DMS53 treated with DMSO at 0.1 percent for 48 hours (cell line): Measurements from ENCODE around the gene NEK10.
A peak's percentile ranks its signal among the peaks of the same experiment; 100 is the strongest.
"Not testable (repeated sequence)": the region's sequence is repeated elsewhere in the genome, so short reads cannot be mapped to it uniquely, and the experiment has no call there.

Experiments used
- DNase-seq: peaks from one replicate; lab custom pipeline; 2025; ENCODE audit not compliant: unreplicated experiment; lab: John Stamatoyannopoulos, UW

Gene NEK10

GRCh38 chr3:27368831-27369607 is at the start of gene NEK10:
Gene NEK10, minus strand, starts transcription at chr3:27369383. Its CDS starts 16,501 bp downstream, at chr3:27352882.
- peak; percentile 65 for DNase-seq

DNA sequence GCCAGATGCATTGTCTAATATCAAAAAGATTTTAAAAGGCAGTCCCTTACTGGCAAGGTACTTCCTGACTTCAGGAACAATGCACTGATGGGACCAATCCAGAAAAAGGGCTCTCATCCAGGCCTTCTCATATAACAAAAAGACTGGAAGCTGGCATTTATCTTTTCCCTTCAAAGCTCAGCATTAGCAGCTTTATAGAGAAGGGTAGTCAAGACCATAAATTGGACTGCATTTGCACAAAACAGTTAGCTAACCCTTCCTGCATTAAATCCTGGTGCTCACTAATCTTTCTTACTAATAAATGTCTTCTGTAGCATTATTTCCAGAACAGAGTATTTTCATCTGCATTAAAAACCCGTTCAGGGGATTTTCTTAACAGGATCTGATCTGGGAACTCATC is 46.0 kb upstream of the NEK10 start:
- DNase-seq, result no peak

DNA sequence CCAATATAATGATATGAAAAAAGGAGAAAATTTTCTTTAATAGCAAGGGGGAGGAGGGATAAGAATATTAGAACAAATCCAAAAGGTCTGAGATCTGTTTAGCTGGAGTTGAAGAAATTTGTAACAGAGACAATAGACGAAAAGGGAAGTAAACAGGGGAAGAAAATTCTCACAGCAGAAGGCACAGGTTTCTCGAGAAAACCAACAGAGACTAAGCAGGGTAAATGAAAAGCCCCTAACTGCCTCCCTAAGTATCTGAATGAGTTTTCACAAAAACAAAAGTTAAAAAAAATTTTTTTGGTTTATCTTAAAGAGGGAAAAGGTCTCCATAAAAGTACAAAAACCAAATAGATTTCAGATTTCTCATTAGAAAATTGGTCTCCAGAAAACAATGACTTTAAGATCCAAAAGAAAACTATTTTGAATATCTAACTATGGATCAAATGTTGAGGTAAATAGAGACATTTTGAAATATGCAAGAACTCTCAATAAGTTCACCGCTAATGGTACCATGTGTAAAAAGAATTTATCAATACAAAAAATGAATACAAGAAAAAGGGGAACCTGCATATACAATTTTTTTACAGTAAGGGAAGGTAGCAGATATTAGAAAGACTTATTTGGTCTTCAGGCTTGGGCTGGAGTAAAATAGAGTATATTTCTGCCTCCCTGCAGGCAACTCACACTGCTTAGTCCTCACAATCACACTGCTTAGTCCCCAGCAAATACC is 23.9 kb upstream of the NEK10 start:
- no peak for DNase-seq

DNA sequence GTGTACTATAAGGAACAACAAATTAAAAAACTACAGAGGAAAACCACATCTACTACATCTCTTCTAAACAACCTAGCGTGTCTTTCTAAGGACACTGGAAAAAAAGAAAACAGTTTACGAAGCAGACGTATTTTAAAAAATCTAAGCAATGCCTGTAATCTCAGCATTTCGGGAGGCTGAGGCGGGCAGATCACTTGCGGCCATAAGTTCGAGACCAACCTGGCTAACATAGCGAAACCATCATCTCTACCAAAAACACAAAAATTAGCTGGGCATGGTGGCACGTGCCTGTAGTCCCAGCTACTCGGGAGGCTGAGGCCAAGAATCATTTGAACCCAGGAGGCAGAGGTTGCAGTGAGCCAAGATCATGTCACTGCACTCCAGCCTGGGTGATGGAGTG is 23.2 kb upstream of the NEK10 start:
- DNase-seq, result not testable (repeated sequence)

DNA sequence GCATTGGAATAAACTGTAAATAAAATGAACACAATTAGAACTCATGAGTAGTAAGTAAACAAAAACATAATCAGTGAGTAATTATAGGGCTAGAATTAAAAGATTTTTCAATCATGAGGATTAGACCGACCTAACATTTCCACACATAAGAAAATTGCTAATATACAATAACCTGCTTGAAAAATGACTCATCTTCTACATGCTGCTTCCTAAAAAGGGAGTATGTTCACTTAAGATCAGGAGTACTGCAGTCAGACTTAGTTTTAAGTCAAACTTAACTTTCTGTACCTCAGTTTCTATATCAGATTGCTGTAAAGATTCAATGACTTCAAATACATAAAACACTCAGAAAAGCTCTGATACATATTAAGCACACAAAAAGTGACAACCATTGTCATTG is 22.6 kb upstream of the NEK10 start:
- no peak for DNase-seq

DNA sequence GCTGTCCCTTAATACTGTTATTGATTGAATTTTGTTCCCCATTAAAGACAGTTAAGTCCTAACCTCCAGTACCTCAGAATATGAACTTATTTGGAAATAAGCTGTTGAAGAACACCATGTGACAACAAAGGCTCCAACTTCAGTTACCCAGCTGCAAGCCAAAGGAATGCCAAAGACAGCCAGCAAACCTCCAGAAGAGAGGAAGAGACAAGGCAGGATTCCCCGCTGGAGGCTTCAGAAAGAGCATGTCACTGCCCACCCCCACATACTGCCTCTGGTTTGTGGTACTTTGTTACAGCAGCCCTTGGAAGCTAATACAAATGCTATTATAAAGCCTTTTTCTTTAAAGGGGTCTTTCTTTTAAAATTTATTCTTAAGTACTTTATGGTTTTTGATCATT is 18.4 kb upstream of the NEK10 start:
- DNase-seq, result no peak

- no peak for DNase-seq
These were observed 16.3 kb upstream of the NEK10 start for GRCh38 chr3:27385504-27385903.

DNA sequence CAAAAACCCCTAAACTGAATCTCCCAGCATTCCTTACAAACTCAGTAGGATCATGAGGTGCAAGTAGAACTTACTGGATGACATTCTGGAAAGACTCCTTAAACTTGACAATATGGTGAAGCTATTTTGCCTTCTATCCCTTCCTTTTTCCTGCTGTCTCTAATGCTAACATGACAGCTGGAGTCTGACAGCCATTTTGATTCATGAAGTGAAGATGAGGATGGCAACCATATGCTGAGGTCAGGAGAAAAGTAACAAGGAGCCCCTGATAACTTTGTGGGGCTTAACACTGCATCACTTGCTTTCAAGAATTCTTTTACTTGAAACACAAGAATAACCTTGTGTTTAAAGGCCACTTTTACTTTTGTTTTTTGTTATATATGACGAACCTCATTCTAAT is 15.0 kb upstream of the NEK10 start:
- DNase-seq, result no peak

DNA sequence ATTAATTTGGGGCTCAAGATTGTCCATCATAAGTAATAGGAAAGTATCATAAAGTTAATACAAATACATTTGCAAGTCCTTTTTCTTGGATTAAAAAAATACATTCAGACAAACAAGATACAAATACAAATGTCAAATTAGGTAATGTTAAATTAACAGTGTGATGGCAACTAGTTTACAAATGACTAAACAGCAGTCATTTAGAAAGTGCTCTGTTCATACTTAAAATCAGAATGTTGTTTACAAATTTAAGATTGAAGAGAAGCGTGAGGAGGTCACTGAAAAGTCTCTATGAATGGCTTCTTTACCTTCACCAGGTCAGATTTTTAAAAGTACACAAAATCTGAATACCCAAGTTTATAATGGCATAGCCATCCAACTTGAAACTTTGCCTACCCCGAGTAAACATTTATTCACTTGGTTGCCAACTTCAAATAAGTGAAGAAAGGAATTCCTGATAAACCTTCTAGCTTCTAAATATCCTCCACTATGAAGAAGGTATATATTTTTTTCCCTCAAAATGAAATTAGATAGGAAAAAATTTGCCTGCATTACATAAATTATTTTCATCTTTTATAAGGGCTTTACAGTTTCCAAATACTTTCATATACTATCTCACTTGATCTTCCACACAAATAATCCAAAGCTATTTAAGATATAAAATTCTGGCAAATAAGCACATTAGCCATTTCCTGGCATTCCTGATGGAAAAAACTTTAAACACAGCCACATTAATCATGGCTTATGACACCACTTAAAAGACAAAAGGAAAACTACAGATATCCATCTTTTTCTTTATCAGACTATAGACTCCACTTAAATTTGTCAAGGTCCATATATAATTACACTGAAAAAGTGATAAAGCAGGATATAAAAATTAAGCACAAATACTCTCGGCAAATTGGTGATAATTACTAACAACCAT is 11.5 kb upstream of the NEK10 start:
- no peak for DNase-seq

GRCh38 chr3:27378331-27378730 is 9.1 kb upstream of the NEK10 start:
- no peak for DNase-seq

GRCh38 chr3:27376109-27376772 is 7.1 kb upstream of the NEK10 start:
- DNase-seq, result peak; percentile 19

GRCh38 chr3:27366062-27366591 is 3.1 kb downstream of the NEK10 start:
- no peak for DNase-seq

- peak; percentile 58 for DNase-seq
These were observed 8.8 kb downstream of the NEK10 start for GRCh38 chr3:27360113-27361078.

DNA sequence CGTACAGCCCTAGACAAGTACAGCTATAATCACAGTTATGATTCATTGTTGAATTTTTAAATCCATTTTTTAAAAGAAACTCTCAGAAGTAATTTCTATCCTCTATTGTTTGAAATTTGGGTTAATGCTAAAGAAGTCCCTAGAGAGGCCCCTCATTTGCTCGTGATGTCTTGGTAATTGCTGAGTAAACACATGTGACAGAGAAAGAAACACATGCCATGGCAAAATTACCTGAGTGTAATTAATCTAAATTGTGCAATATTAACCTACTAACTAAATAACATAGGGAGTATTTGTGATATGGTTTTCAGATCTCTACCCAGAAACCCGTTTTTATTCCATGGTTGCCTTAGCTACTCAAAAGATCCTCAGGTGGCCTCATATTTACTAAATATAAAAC is 10.8 kb downstream of the NEK10 start:
- no peak for DNase-seq

DNA sequence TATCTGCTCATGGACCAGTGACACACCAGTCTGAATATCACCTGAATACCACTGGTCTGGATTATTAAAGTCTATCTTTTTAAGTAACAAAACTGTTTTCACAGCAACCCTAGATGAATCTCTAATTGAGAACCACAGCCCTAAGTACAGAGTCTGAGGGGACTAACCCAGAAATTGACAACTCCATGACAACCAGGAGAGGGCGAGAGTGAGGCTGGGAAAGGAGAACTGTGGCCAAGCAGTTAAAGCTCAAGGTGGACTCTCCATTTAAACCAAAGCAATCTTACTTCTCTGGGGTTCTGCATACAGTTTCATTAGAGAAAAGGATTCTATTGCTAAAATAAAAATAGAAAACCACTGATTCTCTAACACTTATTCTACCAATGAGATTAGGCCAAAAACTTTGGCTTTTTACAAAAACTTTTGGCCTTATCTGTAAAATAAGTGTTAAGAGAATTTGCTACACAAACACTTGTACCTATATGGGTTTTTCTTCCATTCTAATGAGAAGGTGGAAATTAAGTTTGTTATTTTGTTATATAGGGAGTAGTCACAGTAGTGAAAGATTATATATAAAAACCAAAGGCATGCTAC is 11.4 kb downstream of the NEK10 start:
- peak; percentile 32 for DNase-seq

GRCh38 chr3:27356976-27357375 is 12.2 kb downstream of the NEK10 start:
- no peak for DNase-seq

DNA sequence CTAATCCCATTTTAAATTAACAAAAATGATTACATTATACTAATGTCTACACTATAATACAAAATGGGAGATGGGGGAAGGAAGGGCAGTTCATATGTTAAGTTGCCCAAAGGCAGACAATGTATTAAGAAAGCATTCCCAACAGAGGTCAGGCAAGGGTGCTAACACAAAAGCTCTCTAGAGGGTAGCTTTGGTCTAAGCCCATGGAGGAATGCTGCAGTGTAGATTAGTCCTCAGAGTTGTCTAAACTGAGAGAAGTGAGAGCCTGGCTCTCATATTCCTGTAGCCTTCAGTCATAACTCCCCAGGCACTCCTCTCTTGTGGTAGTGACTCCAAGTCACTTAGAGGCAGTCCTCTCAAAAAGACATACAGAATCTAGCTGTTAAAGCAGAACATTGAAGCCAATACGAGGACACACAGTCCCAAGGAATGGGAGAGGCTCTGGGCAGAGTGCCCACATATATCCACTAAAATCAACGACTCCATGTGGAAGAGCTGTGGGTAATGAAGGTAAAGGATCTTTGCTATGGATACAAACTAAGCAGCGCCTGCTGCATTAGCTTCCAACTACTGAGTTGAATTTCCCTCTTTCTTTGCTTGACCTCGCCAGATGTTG is 14.5 kb downstream of the NEK10 start:
- no peak for DNase-seq

GRCh38 chr3:27354161-27354560 is 15.0 kb downstream of the NEK10 start:
- no peak for DNase-seq

DNA sequence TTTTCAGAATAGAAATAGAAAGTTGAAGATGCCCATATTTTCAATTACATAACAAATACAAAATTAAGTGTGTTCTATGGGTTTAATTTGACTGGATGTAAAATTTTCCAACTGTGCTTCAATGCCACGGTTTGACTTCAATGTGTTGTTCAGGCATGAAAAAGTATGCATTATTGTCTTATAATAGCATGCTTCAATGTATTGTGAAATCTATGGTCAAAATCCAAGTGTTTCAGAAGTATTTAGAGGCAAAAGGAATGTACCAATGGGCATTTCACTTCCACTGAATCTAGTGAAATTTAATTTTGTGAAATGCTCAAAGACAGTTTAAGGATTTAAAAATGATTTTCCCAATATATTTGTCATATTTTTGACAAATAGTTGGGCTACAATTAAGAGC is 16.0 kb downstream of the NEK10 start:
- DNase-seq, result no peak
